ENCODE data around the gene GABRE.

GRCh38 chrX:151975228-151975593 lies 735 bp upstream of the GABRE start:
- TF ChIP-seq, protein P1, sequence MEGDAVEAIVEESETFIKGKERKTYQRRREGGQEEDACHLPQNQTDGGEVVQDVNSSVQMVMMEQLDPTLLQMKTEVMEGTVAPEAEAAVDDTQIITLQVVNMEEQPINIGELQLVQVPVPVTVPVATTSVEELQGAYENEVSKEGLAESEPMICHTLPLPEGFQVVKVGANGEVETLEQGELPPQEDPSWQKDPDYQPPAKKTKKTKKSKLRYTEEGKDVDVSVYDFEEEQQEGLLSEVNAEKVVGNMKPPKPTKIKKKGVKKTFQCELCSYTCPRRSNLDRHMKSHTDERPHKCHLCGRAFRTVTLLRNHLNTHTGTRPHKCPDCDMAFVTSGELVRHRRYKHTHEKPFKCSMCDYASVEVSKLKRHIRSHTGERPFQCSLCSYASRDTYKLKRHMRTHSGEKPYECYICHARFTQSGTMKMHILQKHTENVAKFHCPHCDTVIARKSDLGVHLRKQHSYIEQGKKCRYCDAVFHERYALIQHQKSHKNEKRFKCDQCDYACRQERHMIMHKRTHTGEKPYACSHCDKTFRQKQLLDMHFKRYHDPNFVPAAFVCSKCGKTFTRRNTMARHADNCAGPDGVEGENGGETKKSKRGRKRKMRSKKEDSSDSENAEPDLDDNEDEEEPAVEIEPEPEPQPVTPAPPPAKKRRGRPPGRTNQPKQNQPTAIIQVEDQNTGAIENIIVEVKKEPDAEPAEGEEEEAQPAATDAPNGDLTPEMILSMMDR (IDR thresholded peaks at IDR 0.05; ENCODE audit: low read depth, low read length), result no peak
- no peak for TF ChIP-seq POLR2A (IDR thresholded peaks at IDR 0.05; ENCODE audit: extremely low read depth, insufficient read length)
- no peak for TF ChIP-seq MYC (IDR thresholded peaks at IDR 0.05; ENCODE audit: low read depth, low read length)
- TF ChIP-seq, protein P2, sequence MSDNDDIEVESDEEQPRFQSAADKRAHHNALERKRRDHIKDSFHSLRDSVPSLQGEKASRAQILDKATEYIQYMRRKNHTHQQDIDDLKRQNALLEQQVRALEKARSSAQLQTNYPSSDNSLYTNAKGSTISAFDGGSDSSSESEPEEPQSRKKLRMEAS (IDR thresholded peaks at IDR 0.05; ENCODE audit: low read depth, low read length), result no peak

Data from NB4 (cell line).